Measurements from ENCODE around the gene GLRA1.

- no peak for TF ChIP-seq CTCF (IDR thresholded peaks at IDR 0.05)
- TF ChIP-seq POLR2AphosphoS5 (IDR thresholded peaks at IDR 0.05; ENCODE audit: low read depth, low read length), result no peak
- TF ChIP-seq REST (IDR thresholded peaks at IDR 0.05; ENCODE audit: insufficient read depth in 1 of 2, low read depth in 2 of 2, low read length in 1 of 2), result no peak
- no peak for TF ChIP-seq SIN3A (IDR thresholded peaks at IDR 0.05; ENCODE audit: borderline replicate concordance, insufficient read depth, low read depth, low read length)
- no peak for TF ChIP-seq TCF7L2 (IDR thresholded peaks at IDR 0.05; ENCODE audit: low read depth, low read length)
These were observed 22.4 kb downstream of the GLRA1 start for GRCh38 chr5:151902215-151902614.
